Left lung (tissue), 10 donors: ENCODE measurements around the gene RAMACL. TPM values are rescaled to one million over a fixed set of nuclear protein-coding genes. Genes with fewer than 3 reads are reported as not detected.

Experiments used
- ATAC-seq: fragments of 200-7000 bp; cut with Tn5 transposase; one replicate; pipeline ENCODE4 v1.9.1; 2020; ENCODE audit warnings: moderate library complexity
- DNase-seq, 4 donors: peaks; one replicate each; pipeline ENCODE4 v3.0.0-alpha.2; 2013 to 2020
- H3K27ac ChIP-seq, 2 donors: fragments of 200-600 bp; sonication (generic) in 1 of 2; one replicate each; pipeline versions ENCODE4 v1.5.0 to v1.8.0; 2020 to 2021
- H3K27me3 ChIP-seq, 2 donors: fragments of 200-600 bp; sonication (generic) in 1 of 2; one replicate each; pipeline versions ENCODE4 v1.5.0 to v1.8.0; 2020 to 2021
- H3K36me3 ChIP-seq, 2 donors: fragments of 200-600 bp; sonication (generic) in 1 of 2; one replicate each; pipeline versions ENCODE4 v1.5.0 to v1.8.0; 2020 to 2021
- H3K4me1 ChIP-seq, 2 donors: fragments of 200-600 bp; one replicate each; pipeline ENCODE4 v1.8.0; 2021
- H3K4me3 ChIP-seq, 2 donors: fragments of 200-600 bp; sonication (generic) in 1 of 2; one replicate each; pipeline versions ENCODE4 v1.5.0 to v1.8.0; 2020 to 2021; ENCODE audit warnings: mild to moderate bottlenecking in 1 of 2
- H3K9me3 ChIP-seq, 2 donors: fragments of 200-600 bp; sonication (generic) in 1 of 2; one replicate each; pipeline versions ENCODE4 v1.5.0 to v1.8.0; 2020 to 2021
- intact Hi-C, 2 donors: fragments of 100-400 bp; cut with DNase I; formaldehyde crosslinking; loops; one replicate each; pipeline versions ENCODE4 v1.11.2 to v1.14.2; 2022
- polyA plus RNA-seq, 6 donors: library from polyadenylated mRNA; unstranded; fragments of 120-200 nt; gene quantifications; one replicate each; pipeline ENCODE4 v1.2.1, GENCODE V29; 2013; ENCODE audit not compliant: insufficient read length in 6 of 6
- total RNA-seq, 2 donors: library from RNA; stranded (reverse); fragmentation: NEBNext Ultra II Directional; extraction: Animal tissue kit (Norgen Biotek cat#: 25700); gene quantifications; one replicate each; pipeline ENCODE4 v1.2.1, GENCODE V29; 2021
- TF ChIP-seq, protein P1 (sequence below), 2 donors: fragments of 200-600 bp; sonication (generic) in 1 of 2; IDR thresholded peaks; one replicate each; pipeline versions ENCODE4 v1.5.0 to v1.8.0; 2021; ENCODE audit warnings: antibody characterized with exemption in 2 of 2
- donor health status: DM: no; HTN: yes; CAD: no.
- donor health status: DM: no; HTN: no; CAD: no.

The RAMACL gene
- total and polyA plus RNA-seq, 8 donors = 0.27 to 6.0 (median 0.47) TPM

- ATAC-seq (no peak), DNase-seq (no peak)
- H3K36me3 ChIP-seq = peaks cover 0 to 35% of the 10 kb centered on the region in 2 donors
- H3K4me1 ChIP-seq = peaks cover 6 to 61% of the 10 kb centered on the region in 2 donors
- no peaks in the 10 kb centered on the region for H3K9me3 ChIP-seq
- peak overlapping the region; percentile 17 to 64 for H3K27ac ChIP-seq
- H3K27me3 ChIP-seq = no peaks in the 10 kb centered on the region
- no peak overlapping the region for H3K4me3 ChIP-seq
- intact Hi-C loops = no loop called here
- TF ChIP-seq, protein P1, sequence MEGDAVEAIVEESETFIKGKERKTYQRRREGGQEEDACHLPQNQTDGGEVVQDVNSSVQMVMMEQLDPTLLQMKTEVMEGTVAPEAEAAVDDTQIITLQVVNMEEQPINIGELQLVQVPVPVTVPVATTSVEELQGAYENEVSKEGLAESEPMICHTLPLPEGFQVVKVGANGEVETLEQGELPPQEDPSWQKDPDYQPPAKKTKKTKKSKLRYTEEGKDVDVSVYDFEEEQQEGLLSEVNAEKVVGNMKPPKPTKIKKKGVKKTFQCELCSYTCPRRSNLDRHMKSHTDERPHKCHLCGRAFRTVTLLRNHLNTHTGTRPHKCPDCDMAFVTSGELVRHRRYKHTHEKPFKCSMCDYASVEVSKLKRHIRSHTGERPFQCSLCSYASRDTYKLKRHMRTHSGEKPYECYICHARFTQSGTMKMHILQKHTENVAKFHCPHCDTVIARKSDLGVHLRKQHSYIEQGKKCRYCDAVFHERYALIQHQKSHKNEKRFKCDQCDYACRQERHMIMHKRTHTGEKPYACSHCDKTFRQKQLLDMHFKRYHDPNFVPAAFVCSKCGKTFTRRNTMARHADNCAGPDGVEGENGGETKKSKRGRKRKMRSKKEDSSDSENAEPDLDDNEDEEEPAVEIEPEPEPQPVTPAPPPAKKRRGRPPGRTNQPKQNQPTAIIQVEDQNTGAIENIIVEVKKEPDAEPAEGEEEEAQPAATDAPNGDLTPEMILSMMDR (IDR thresholded peaks at IDR 0.05) = no peak
Measured at GRCh38 chr6:166614171-166614583, 27.7 kb upstream of the RAMACL start.

- peak overlapping the region in 1 of 2 donors; percentile 18 for H3K27ac ChIP-seq
- intact Hi-C loops = no loop called here
Measured at GRCh38 chr6:166613027-166613426, 26.5 kb upstream of the RAMACL start.

GRCh38 chr6:166612471-166612881 lies 26.0 kb upstream of the RAMACL start:
- Histone ChIP-seq H3K27ac (no peak overlapping the region), H3K4me3 (no peak overlapping the region), H3K9me3 (no peaks in the 10 kb centered on the region), H3K36me3 (peaks cover 0 to 20% of the 10 kb centered on the region in 2 donors), H3K27me3 (no peaks in the 10 kb centered on the region), H3K4me1 (peaks cover 6 to 49% of the 10 kb centered on the region in 2 donors)
- intact Hi-C loops = no loop called here
- ATAC-seq (no peak), DNase-seq (no peak)
- TF ChIP-seq, protein P1 (IDR thresholded peaks at IDR 0.05) = no peak

More at GRCh38 chr6:166613027-166613426, 26.5 kb upstream of the RAMACL start:
- peaks cover 0 to 25% of the 10 kb centered on the region in 2 donors for H3K36me3 ChIP-seq
- TF ChIP-seq, protein P1 (IDR thresholded peaks at IDR 0.05) = no peak
- no peak overlapping the region for H3K4me3 ChIP-seq
- H3K4me1 ChIP-seq = peaks cover 6 to 54% of the 10 kb centered on the region in 2 donors
- no peaks in the 10 kb centered on the region for H3K9me3 ChIP-seq
- ATAC-seq (no peak), DNase-seq (no peak)
- H3K27me3 ChIP-seq = no peaks in the 10 kb centered on the region

GRCh38 chr6:166611631-166612030 lies 25.2 kb upstream of the RAMACL start:
- intact Hi-C loops = no loop called here
- Histone ChIP-seq H3K9me3 (no peaks in the 10 kb centered on the region), H3K27me3 (no peaks in the 10 kb centered on the region), H3K4me3 (no peak overlapping the region), H3K4me1 (peaks cover 6 to 47% of the 10 kb centered on the region in 2 donors), H3K36me3 (peaks cover 0 to 19% of the 10 kb centered on the region in 2 donors), H3K27ac (no peak overlapping the region)
- ATAC-seq (no peak), DNase-seq (no peak)
- TF ChIP-seq, protein P1 (IDR thresholded peaks at IDR 0.05) = no peak

GRCh38 chr6:166610069-166610468 lies 23.6 kb upstream of the RAMACL start:
- DNase-seq = no peak
- intact Hi-C loops = no loop called here
- H3K27me3 ChIP-seq = no peaks in the 10 kb centered on the region
- no peak overlapping the region for H3K4me3 ChIP-seq
- H3K27ac ChIP-seq = no peak overlapping the region
- ATAC-seq = no peak
- TF ChIP-seq, protein P1 (IDR thresholded peaks at IDR 0.05) = no peak
- peaks cover 4 to 32% of the 10 kb centered on the region in 2 donors for H3K4me1 ChIP-seq
- H3K9me3 ChIP-seq = no peaks in the 10 kb centered on the region
- H3K36me3 ChIP-seq = peaks cover 0 to 14% of the 10 kb centered on the region in 2 donors
